H1 (cell line): ENCODE data around the gene HS6ST2. TPM values are rescaled to one million over a fixed set of nuclear protein-coding genes. Genes with fewer than 3 reads are reported as not detected.

ENCODE experiments used
- CTCF ChIA-PET: fragments of 300-600 bp; sonication (Branson Sonifier 250); formaldehyde crosslinking; loops from one replicate; lab custom pipeline; 2021; ENCODE audit not compliant: partially characterized antibody; lab: Charles Lee
- POLR2A ChIA-PET: fragments of 300-600 bp; sonication (Branson Sonifier 250); formaldehyde crosslinking; loops from one replicate; lab custom pipeline; 2021; ENCODE audit warnings: inconsistent platforms; ENCODE audit not compliant: partially characterized antibody; lab: Charles Lee
- DNase-seq, 2 experiments: peaks; one replicate each; pipeline versions ENCODE4 v3.0.0 to v3.0.0-alpha.2; 2010 to 2022; ENCODE audit warnings: low spot score in 2 of 2, low read depth in 1 of 2, mixed read lengths in 1 of 2
- FAIRE-seq: peaks from 2 replicates; lab custom pipeline; 2011; peaks lifted over from hg19 to GRCh38; lab: Jason Lieb, UNC
- H2AFZ ChIP-seq: 2 replicates; pipeline ENCODE4 v1.8.1; 2012; ENCODE audit warnings: low read length, inconsistent platforms
- H2AK5ac ChIP-seq: 2 replicates; pipeline ENCODE4 v1.6.1; 2013; ENCODE audit warnings: low read depth, low read length
- H2BK120ac ChIP-seq: replicated peaks from 2 replicates; pipeline ENCODE3; 2013; ENCODE audit warnings: low read depth, low read length, inconsistent platforms
- H2BK12ac ChIP-seq: 2 replicates; pipeline ENCODE4 v1.6.1; 2013; ENCODE audit warnings: low read depth, low read length
- H2BK15ac ChIP-seq: 2 replicates; pipeline ENCODE4 v1.6.1; 2013; ENCODE audit warnings: low read length
- H2BK20ac ChIP-seq: 2 replicates; pipeline ENCODE4 v1.6.1; 2013; ENCODE audit warnings: low read length
- H2BK5ac ChIP-seq: 2 replicates; pipeline ENCODE4 v1.6.1; 2013; ENCODE audit warnings: low read depth, low read length
- H3K14ac ChIP-seq: 2 replicates; pipeline ENCODE4 v1.6.1; 2013; ENCODE audit warnings: inconsistent platforms; ENCODE audit not compliant: insufficient read length
- H3K18ac ChIP-seq: 2 replicates; pipeline ENCODE4 v1.6.1; 2013; ENCODE audit warnings: low read length; ENCODE audit errors: extremely low read depth
- H3K23ac ChIP-seq: 2 replicates; pipeline ENCODE4 v1.6.1; 2013; ENCODE audit warnings: inconsistent platforms; ENCODE audit not compliant: insufficient read length
- H3K23me2 ChIP-seq: 2 replicates; pipeline ENCODE4 v1.6.1; 2013; ENCODE audit warnings: low read depth, low read length
- H3K27ac ChIP-seq: 2 replicates; pipeline ENCODE4 v1.6.1; 2011; ENCODE audit warnings: low read depth, low read length, inconsistent platforms
- H3K27me3 ChIP-seq, 4 experiments: replicated peaks in 1 of 4; 1 replicate in 1 of 4; 2 replicates in 3 of 4; pipeline versions ENCODE4 v1.6.1 to v1.8.1; 2011 to 2013; ENCODE audit warnings: low read length in 3 of 4, mild to moderate bottlenecking in 3 of 4, inconsistent platforms in 2 of 4, mixed read lengths in 2 of 4, moderate library complexity in 1 of 4; ENCODE audit not compliant: control insufficient read depth in 3 of 4, insufficient read depth in 3 of 4; ENCODE audit errors: extremely low read depth in 1 of 4
- H3K36me3 ChIP-seq, 4 experiments: 2 replicates each; pipeline versions ENCODE4 v1.6.1 to v1.8.1; 2011 to 2013; ENCODE audit warnings: mild to moderate bottlenecking in 4 of 4, low read length in 3 of 4, moderate library complexity in 2 of 4, control low read depth in 1 of 4, inconsistent platforms in 1 of 4; ENCODE audit not compliant: insufficient read depth in 4 of 4, control insufficient read depth in 2 of 4
- H3K4ac ChIP-seq: replicated peaks from 2 replicates; pipeline ENCODE3; 2013; ENCODE audit warnings: low read length, low read depth, mixed read lengths, inconsistent platforms; ENCODE audit not compliant: insufficient read length
- H3K4me1 ChIP-seq, 4 experiments: replicated peaks in 1 of 4; 1 replicate in 1 of 4; 2 replicates in 3 of 4; pipeline versions ENCODE4 v1.6.1 to v1.8.1; 2011 to 2013; ENCODE audit warnings: low read length in 3 of 4, inconsistent platforms in 2 of 4, mixed read lengths in 1 of 4; ENCODE audit not compliant: insufficient read depth in 4 of 4, control insufficient read depth in 3 of 4
- H3K4me2 ChIP-seq, 2 experiments: 2 replicates each; pipeline versions ENCODE4 v1.6.1 to v1.8.1; 2011 to 2013; ENCODE audit warnings: low read depth in 2 of 2, low read length in 2 of 2, control low read depth in 1 of 2, inconsistent platforms in 1 of 2, mild to moderate bottlenecking in 1 of 2; ENCODE audit not compliant: insufficient read depth in 1 of 2
- H3K4me3 ChIP-seq, 4 experiments: fragments of 200-600, 300-600 bp in 1 of 4; sonication (generic), shearing (Covaris generic), sonication (Bioruptor Twin) in 1 of 4; 2 replicates each; pipeline versions ENCODE4 v1.5.1 to v1.8.1; 2011 to 2016; ENCODE audit warnings: low read length in 4 of 4, low read depth in 3 of 4, control low read depth in 2 of 4, inconsistent platforms in 2 of 4, mild to moderate bottlenecking in 2 of 4, mixed read lengths in 1 of 4, moderate library complexity in 1 of 4; ENCODE audit not compliant: insufficient read depth in 2 of 4; ENCODE audit errors: extremely low read depth in 1 of 4
- H3K56ac ChIP-seq: replicated peaks from 2 replicates; pipeline ENCODE3; 2013; ENCODE audit warnings: low read depth, mild to moderate bottlenecking, mixed read lengths, low read length, inconsistent platforms; ENCODE audit not compliant: insufficient read length
- H3K79me1 ChIP-seq: 2 replicates; pipeline ENCODE4 v1.6.1; 2013; ENCODE audit warnings: low read depth, low read length, control low read depth
- H3K79me2 ChIP-seq, 2 experiments: 2 replicates each; pipeline versions ENCODE4 v1.6.1 to v1.8.1; 2012 to 2013; ENCODE audit warnings: low read length in 2 of 2, mild to moderate bottlenecking in 2 of 2, inconsistent platforms in 1 of 2; ENCODE audit not compliant: insufficient read depth in 2 of 2, control insufficient read depth in 1 of 2
- H3K9ac ChIP-seq, 4 experiments: replicated peaks in 1 of 4; 1 replicate in 1 of 4; 2 replicates in 3 of 4; pipeline versions ENCODE4 v1.6.1 to v1.8.1; 2011 to 2013; ENCODE audit warnings: low read depth in 3 of 4, low read length in 3 of 4, control low read depth in 2 of 4, mild to moderate bottlenecking in 2 of 4, moderate library complexity in 2 of 4, inconsistent platforms in 1 of 4; ENCODE audit errors: extremely low read depth in 1 of 4
- H3K9me3 ChIP-seq, 2 experiments: 2 replicates each; pipeline versions ENCODE4 v1.6.1 to v1.8.1; 2012 to 2013; ENCODE audit warnings: mild to moderate bottlenecking in 2 of 2, moderate library complexity in 2 of 2, control low read depth in 1 of 2, inconsistent platforms in 1 of 2, low read depth in 1 of 2, low read length in 1 of 2, mixed read lengths in 1 of 2; ENCODE audit not compliant: insufficient read depth in 2 of 2
- H4K20me1 ChIP-seq, 2 experiments: replicated peaks in 1 of 2; 2 replicates each; pipeline versions ENCODE3 to v1.8.1; 2011 to 2013; ENCODE audit warnings: inconsistent platforms in 2 of 2, low read length in 2 of 2, mild to moderate bottlenecking in 1 of 2; ENCODE audit not compliant: insufficient read depth in 2 of 2, control insufficient read depth in 1 of 2
- H4K5ac ChIP-seq: 2 replicates; pipeline ENCODE4 v1.6.1; 2013; ENCODE audit warnings: low read length, low read depth, mixed read lengths, inconsistent platforms; ENCODE audit not compliant: insufficient read length
- H4K8ac ChIP-seq: 2 replicates; pipeline ENCODE4 v1.8.0; 2013; ENCODE audit warnings: mild to moderate bottlenecking, moderate library complexity, low read length, inconsistent platforms; ENCODE audit not compliant: insufficient read depth; ENCODE audit errors: extremely low read depth
- H4K91ac ChIP-seq: replicated peaks from 2 replicates; pipeline ENCODE3; 2013; ENCODE audit warnings: low read length, mixed read lengths, inconsistent platforms; ENCODE audit not compliant: insufficient read length
- HDAC6 ChIP-seq: IDR thresholded peaks from one replicate; pipeline ENCODE4 v1.7.1; 2012; ENCODE audit warnings: low read depth, mild to moderate bottlenecking, inconsistent platforms, low read length, moderate library complexity
- WGBS, 2 experiments: shearing (Covaris generic) in 1 of 2; methylation state at CpG; one replicate each; pipeline versions ENCODE4 v1.1.6 to v1.1.7; 2013 to 2015; ENCODE audit warnings: low lambda C conversion rate in 2 of 2, mixed read lengths in 2 of 2, inconsistent platforms in 1 of 2, low coverage in 1 of 2, missing lambda C conversion rate in 1 of 2; ENCODE audit not compliant: insufficient replicate concordance in 2 of 2, insufficient coverage in 1 of 2, insufficient read length in 1 of 2; ENCODE audit errors: extremely low coverage in 1 of 2, missing lambda C conversion rate in 1 of 2; 5-methylcytosine and 5-hydroxymethylcytosine counted together
- polyA plus RNA-seq, 7 experiments: library from polyadenylated mRNA; depleted of rRNA in 3 of 7; stranded (reverse) in 5 of 7; unstranded in 2 of 7; fragments of >200 nt in 5 of 7; fragments of 200-250 nt in 2 of 7; gene quantifications; 1 replicate in 5 of 7; 2 replicates in 1 of 7; 4 replicates in 1 of 7; pipeline versions ENCODE4 v1.2.1 to v1.2.3, GENCODE V29; 2011 to 2013; ENCODE audit warnings: missing spikeins in 2 of 7, mixed read lengths in 2 of 7
- total RNA-seq: library from RNA; stranded (reverse); fragmentation: NEBNext Ultra II Directional; extraction: Animal tissue kit (Norgen Biotek cat#: 25700); gene quantifications from 2 replicates; pipeline ENCODE4 v1.2.1, GENCODE V29; 2021

Gene HS6ST2
- total and polyA plus RNA-seq, 2 of the 8 experiments (the other 6 are each of a cell fraction or from before 2014, with no cell fraction given) = 3.9 TPM

DNA sequence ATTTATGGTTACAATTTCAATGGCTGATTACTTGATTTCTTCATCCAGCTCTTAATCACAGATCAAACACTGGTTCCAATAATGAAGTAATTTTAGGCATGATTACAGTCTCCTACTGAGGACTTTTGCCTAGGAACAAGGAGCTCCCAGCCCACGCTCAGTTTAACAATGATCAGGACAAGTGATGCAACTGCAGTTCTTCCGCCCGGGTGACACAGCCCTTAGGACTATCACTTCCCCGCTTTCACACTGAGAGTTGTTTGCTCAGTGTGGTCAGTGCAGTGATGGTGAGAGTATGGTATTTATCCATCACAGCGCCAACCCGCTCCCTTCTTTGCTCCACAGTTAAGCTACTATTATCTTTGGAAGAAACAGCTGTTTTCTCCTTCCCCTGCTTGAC, 266.4 kb downstream of the HS6ST2 start:
- no peak for FAIRE-seq
- 97% methylated on average over 5 of the region's 6 CpGs; no CpG with 5 or more reads in 1 of the 2 experiments for WGBS, 2 experiments

More for the DNA sequence above, 266.4 kb downstream of the HS6ST2 start:
- CTCF ChIA-PET = interaction anchor here (0.7 to 1.1 kb wide), 3 partner anchors 15 to 76 kb away, joined by 3 to 4 read pairs (median 3); no protein-coding TSS in a partner anchor
- no peak overlapping the region for H2BK12ac ChIP-seq
- POLR2A ChIA-PET = no interaction called here
- no peaks in the 10 kb centered on the region for H3K9me3 ChIP-seq
- no peak overlapping the region for H3K23ac ChIP-seq
- no peak overlapping the region for H2BK120ac ChIP-seq
- no peak overlapping the region for H2BK5ac ChIP-seq
- H3K79me2 ChIP-seq = no peaks in the 10 kb centered on the region
- H3K4me2 ChIP-seq = no peak overlapping the region
- no peaks in the 10 kb centered on the region for H3K79me1 ChIP-seq
- no peak overlapping the region for H4K8ac ChIP-seq
- H3K36me3 ChIP-seq = no peaks in the 10 kb centered on the region
- H2BK15ac ChIP-seq = no peak overlapping the region
- H4K5ac ChIP-seq = no peak overlapping the region
- H3K23me2 ChIP-seq = no peaks in the 10 kb centered on the region
- no peak overlapping the region for H3K4me3 ChIP-seq
- H4K91ac ChIP-seq = no peak overlapping the region
- no peak overlapping the region for H3K18ac ChIP-seq
- no peak for TF ChIP-seq HDAC6
- H2AFZ ChIP-seq = no peak overlapping the region
- no peak overlapping the region for H3K14ac ChIP-seq
- H3K27me3 ChIP-seq = peaks cover 0 to 3% (median 0%) of the 10 kb centered on the region in 4 experiments; a peak in 2 of 7 replicates
- H4K20me1 ChIP-seq = no peaks in the 10 kb centered on the region
- no peak overlapping the region for H3K27ac ChIP-seq
- peaks cover 0 to 3% (median under 1%) of the 10 kb centered on the region in 4 experiments; a peak in 3 of 7 replicates for H3K4me1 ChIP-seq
- no peak overlapping the region for H2AK5ac ChIP-seq
- no peak overlapping the region for H2BK20ac ChIP-seq
- H3K4ac ChIP-seq = no peak overlapping the region
- H3K56ac ChIP-seq = no peak overlapping the region
- DNase-seq = no peak
- no peak overlapping the region for H3K9ac ChIP-seq
